OCI-LY3 (cell line): ENCODE measurements around the gene APOBEC3H.

ENCODE experiments used
- H2AFZ ChIP-seq: fragments of 200-600, 300-600 bp; shearing (Covaris generic); 2 replicates; pipeline ENCODE4 v1.6.0; 2014; ENCODE audit warnings: antibody characterized with exemption, low read depth, low read length
- H3K27ac ChIP-seq: fragments of 200-600, 300-600 bp; sonication (generic); 2 replicates; pipeline ENCODE4 v1.5.1; 2014; ENCODE audit warnings: mild to moderate bottlenecking, low read length, moderate library complexity, mixed read lengths
- H3K27me3 ChIP-seq: fragments of 200-600, 300-600 bp; sonication (generic); 2 replicates; pipeline ENCODE4 v1.6.1; 2014; ENCODE audit warnings: low read depth, low read length, mixed read lengths
- H3K36me3 ChIP-seq: fragments of 200-600, 300-600 bp; sonication (generic); replicated peaks from 2 replicates; pipeline ENCODE3; 2014; ENCODE audit warnings: low read depth, low read length, mixed read lengths
- H3K4me1 ChIP-seq: fragments of 300-600, 200-600 bp; sonication (generic); 2 replicates; pipeline ENCODE4 v1.6.1; 2014; ENCODE audit warnings: low read length, mixed read lengths
- H3K4me2 ChIP-seq: fragments of 200-600, 300-600 bp; sonication (generic); 2 replicates; pipeline ENCODE4 v1.6.1; 2014; ENCODE audit warnings: low read length, mixed read lengths
- H3K4me3 ChIP-seq: fragments of 300-600, 200-600 bp; sonication (generic); 2 replicates; pipeline ENCODE4 v1.5.1; 2014; ENCODE audit warnings: antibody characterized with exemption, mild to moderate bottlenecking, low read length, moderate library complexity
- H3K79me2 ChIP-seq: fragments of 300-600, 200-600 bp; shearing (Covaris generic); 2 replicates; pipeline ENCODE4 v1.6.1; 2014; ENCODE audit warnings: mild to moderate bottlenecking, low read length, mixed read lengths
- H3K9ac ChIP-seq: fragments of 300-600, 200-600 bp; shearing (Covaris generic); 2 replicates; pipeline ENCODE4 v1.6.0; 2014; ENCODE audit warnings: mild to moderate bottlenecking, low read length, moderate library complexity
- H3K9me3 ChIP-seq: fragments of 200-600, 300-600 bp; shearing (Covaris generic); 2 replicates; pipeline ENCODE4 v1.6.1; 2014; ENCODE audit warnings: low read length, mixed read lengths; ENCODE audit not compliant: insufficient read depth
- H4K20me1 ChIP-seq: fragments of 200-600, 300-600 bp; sonication (generic); 2 replicates; pipeline ENCODE4 v1.6.1; 2016; ENCODE audit warnings: low read length, mixed read lengths; ENCODE audit not compliant: insufficient read depth
- EZH2phosphoT487 ChIP-seq: fragments of 200-600 bp; shearing (Covaris generic); IDR thresholded peaks from 2 replicates; pipeline ENCODE4 v1.6.1; 2018; ENCODE audit warnings: antibody characterized with exemption, mixed run types, low read depth
- TF ChIP-seq, protein P1 (sequence below): fragments of 200-600, 300-600 bp; sonication (generic); IDR thresholded peaks from 2 replicates; pipeline ENCODE4 v1.5.1; 2014; ENCODE audit warnings: antibody characterized with exemption, low read length, low read depth

Gene APOBEC3H

GRCh38 chr22:39087098-39087497 lies 9.9 kb upstream of the APOBEC3H start:
- no peaks in the 10 kb centered on the region for H3K79me2 ChIP-seq
- H3K9me3 ChIP-seq: no peaks in the 10 kb centered on the region
- H3K4me2 ChIP-seq: no peak overlapping the region
- H3K4me1 ChIP-seq: peaks cover under 1% of the 10 kb centered on the region
- no peaks in the 10 kb centered on the region for H4K20me1 ChIP-seq
- no peak overlapping the region for H3K9ac ChIP-seq
- no peak overlapping the region for H2AFZ ChIP-seq
- TF ChIP-seq, protein P1, sequence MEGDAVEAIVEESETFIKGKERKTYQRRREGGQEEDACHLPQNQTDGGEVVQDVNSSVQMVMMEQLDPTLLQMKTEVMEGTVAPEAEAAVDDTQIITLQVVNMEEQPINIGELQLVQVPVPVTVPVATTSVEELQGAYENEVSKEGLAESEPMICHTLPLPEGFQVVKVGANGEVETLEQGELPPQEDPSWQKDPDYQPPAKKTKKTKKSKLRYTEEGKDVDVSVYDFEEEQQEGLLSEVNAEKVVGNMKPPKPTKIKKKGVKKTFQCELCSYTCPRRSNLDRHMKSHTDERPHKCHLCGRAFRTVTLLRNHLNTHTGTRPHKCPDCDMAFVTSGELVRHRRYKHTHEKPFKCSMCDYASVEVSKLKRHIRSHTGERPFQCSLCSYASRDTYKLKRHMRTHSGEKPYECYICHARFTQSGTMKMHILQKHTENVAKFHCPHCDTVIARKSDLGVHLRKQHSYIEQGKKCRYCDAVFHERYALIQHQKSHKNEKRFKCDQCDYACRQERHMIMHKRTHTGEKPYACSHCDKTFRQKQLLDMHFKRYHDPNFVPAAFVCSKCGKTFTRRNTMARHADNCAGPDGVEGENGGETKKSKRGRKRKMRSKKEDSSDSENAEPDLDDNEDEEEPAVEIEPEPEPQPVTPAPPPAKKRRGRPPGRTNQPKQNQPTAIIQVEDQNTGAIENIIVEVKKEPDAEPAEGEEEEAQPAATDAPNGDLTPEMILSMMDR: no peak
- no peak for TF ChIP-seq EZH2phosphoT487
- peaks cover 12% of the 10 kb centered on the region for H3K27me3 ChIP-seq
- H3K36me3 ChIP-seq: no peaks in the 10 kb centered on the region
- H3K4me3 ChIP-seq: no peak overlapping the region
- H3K27ac ChIP-seq: no peak overlapping the region

- Histone ChIP-seq H3K79me2 (no peaks in the 10 kb centered on the region), H3K9ac (no peak overlapping the region), H3K4me1 (peaks cover 10% of the 10 kb centered on the region), H3K9me3 (no peaks in the 10 kb centered on the region), H4K20me1 (no peaks in the 10 kb centered on the region), H3K4me2 (no peak overlapping the region), H2AFZ (no peak overlapping the region), H3K36me3 (no peaks in the 10 kb centered on the region), H3K27me3 (peaks cover 12% of the 10 kb centered on the region), H3K4me3 (no peak overlapping the region), H3K27ac (no peak overlapping the region)
- TF ChIP-seq, protein P1: no peak
- TF ChIP-seq EZH2phosphoT487: no peak
Observed at GRCh38 chr22:39087881-39088684, 9.0 kb upstream of the APOBEC3H start.

DNA sequence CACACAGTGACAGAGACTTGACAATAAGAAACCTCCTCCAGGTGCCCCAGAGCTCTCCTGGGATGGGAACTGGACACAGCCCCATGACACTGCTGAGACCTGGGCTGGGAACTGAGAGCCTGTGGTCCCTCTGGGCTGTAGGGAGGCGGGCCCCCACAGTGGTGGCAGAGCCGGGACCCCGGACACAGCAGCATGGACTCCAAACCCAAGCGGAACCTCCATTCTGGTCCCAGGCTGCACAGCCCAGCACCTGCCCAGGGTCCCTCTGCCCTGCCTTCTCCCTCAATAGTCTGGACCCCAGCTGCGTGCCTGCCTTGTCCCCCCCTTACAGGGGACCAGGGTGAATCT lies 8.4 kb upstream of the APOBEC3H start:
- H4K20me1 ChIP-seq: no peaks in the 10 kb centered on the region
- H3K36me3 ChIP-seq: no peaks in the 10 kb centered on the region
- H3K27ac ChIP-seq: no peak overlapping the region
- TF ChIP-seq, protein P1: no peak
- H3K9me3 ChIP-seq: no peaks in the 10 kb centered on the region
- no peak overlapping the region for H3K4me3 ChIP-seq
- H3K27me3 ChIP-seq: peaks cover 12% of the 10 kb centered on the region
- H2AFZ ChIP-seq: no peak overlapping the region
- peaks cover 11% of the 10 kb centered on the region for H3K4me1 ChIP-seq
- no peaks in the 10 kb centered on the region for H3K79me2 ChIP-seq
- H3K4me2 ChIP-seq: no peak overlapping the region
- H3K9ac ChIP-seq: no peak overlapping the region

- no peaks in the 10 kb centered on the region for H3K36me3 ChIP-seq
- no peaks in the 10 kb centered on the region for H3K79me2 ChIP-seq
- no peak overlapping the region for H2AFZ ChIP-seq
- H3K4me2 ChIP-seq: no peak overlapping the region
- no peak overlapping the region for H3K27ac ChIP-seq
- no peak overlapping the region for H3K4me3 ChIP-seq
- no peaks in the 10 kb centered on the region for H3K9me3 ChIP-seq
- H4K20me1 ChIP-seq: no peaks in the 10 kb centered on the region
- peaks cover 11% of the 10 kb centered on the region for H3K4me1 ChIP-seq
- TF ChIP-seq EZH2phosphoT487: no peak
- TF ChIP-seq, protein P1: no peak
- peaks cover 12% of the 10 kb centered on the region for H3K27me3 ChIP-seq
- no peak overlapping the region for H3K9ac ChIP-seq
Observed at GRCh38 chr22:39089928-39090327, 7.1 kb upstream of the APOBEC3H start.
